GM21526 (cell line): Measurements from ENCODE around the gene PIK3CD.
"Not testable (repeated sequence)": the region's sequence is repeated elsewhere in the genome, so short reads cannot be mapped to it uniquely, and the experiment has no call there.

Source experiments
- ATAC-seq: cut with Tn5 transposase; IDR thresholded peaks from one replicate; pipeline ENCODE4 v1.9.1; 2021; ENCODE audit warnings: moderate library complexity; ENCODE audit not compliant: unreplicated experiment, low FRiP score

The PIK3CD gene

DNA sequence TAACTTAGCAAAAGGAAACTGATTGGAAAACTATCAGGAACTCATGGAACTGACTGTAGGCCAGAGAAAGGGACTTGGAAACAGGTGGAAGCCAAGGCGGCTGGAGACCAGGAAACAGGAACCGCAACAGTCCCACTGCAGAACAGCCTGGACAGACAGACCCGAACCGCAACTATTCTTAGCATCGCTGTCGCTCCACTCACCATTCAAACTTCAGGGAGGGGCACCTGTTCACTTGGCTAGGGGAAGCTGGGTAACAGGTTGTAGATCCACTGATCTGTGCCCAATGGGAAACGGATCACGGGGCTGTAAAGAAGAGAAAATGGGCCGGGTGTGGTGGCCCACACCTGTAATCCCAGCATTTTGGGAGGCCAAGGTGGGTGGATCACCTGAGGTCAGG, 110.3 kb downstream of the PIK3CD start:
- ATAC-seq: no peak

DNA sequence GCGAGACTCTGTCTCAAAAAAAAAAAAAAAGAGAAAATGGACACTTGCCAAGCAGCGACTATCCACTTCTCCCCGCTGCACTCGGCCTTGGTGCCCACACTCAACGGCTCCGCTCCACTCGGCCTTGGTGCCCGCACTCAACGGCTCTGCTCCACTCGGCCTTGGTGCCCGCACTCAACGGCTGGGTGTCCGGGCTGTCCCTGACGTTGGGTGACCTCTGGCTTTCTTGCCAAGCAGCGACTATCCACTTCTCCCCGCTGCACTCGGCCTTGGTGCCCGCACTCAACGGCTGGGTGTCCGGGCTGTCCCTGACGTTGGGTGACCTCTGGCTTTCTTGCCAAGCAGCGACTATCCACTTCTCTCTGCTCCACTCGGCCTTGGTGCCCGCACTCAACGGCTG, 110.9 kb downstream of the PIK3CD start:
- ATAC-seq: not testable (repeated sequence)

DNA sequence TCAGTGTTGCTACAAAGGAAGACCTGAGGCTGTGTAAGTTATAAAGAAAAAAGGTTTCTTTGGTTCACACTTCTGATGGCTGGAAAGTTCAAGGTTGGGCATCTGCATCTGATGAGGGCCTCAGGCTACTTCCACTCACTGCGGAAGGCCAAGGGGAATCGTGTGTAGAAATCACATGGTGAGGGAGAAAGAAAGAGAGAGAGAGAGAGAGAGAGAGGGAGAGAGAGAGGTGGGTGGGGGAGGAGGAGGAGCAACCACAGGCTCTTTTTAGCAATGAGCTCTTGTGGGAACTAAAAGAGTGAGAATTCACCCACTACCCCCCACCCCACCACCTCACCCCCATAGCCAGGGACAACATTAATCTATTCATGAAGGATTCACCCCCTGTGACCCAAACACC, 112.4 kb downstream of the PIK3CD start:
- no peak for ATAC-seq

DNA sequence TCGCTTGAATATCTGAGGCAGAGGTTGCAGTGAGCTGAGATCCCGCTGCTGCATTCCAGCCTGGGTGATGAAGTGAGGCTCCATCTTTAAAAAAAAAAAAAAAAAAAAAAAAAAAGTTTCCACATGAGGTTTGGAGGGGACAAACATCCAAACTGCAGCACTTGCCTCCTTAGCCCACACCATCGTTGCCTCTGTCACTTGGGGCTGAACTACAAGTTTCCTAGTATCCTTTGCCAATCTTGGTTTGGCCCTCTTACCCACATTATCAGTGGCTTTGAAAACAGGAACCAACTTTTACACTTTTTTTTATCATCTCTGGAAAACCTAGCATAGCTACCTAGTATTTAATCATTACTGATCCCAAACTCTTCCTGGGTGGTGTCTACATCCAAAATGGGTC, 113.0 kb downstream of the PIK3CD start:
- no peak for ATAC-seq

GRCh38 chr1:9766759-9767442, 115.4 kb downstream of the PIK3CD start:
- no peak for ATAC-seq

DNA sequence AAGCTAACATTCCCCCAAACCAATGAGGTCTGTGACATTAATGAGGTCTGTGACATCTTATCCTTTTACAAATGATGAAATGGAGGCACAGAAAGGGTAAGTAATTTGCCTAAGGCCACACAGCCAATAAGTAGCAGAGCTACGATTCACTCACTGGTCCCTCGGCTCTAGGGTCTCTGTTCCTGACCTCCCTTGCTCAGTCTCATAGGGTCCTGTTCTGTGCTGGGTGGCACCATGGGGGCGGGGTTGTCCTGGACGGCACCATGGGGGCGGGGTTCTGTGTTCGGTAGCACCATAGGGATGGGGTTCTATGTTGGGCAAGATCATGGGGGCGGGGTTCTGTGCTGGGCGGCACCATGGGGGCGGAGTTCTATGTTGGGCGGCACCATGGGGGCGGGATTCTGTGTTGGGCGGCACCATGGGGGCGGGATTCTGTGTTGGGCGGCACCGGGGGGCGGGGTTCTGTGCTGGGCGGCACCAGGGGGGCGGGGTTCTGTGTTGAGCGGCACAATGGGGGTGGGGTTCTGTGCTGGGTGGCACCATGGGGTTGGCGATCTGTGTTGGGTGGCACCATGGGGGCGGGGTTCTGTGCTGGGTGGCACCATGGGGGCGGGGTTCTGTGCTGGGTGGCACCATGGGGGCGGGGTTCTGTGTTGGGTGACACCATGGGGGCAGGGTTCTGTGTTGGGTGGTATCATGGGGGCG, 116.6 kb downstream of the PIK3CD start:
- no peak for ATAC-seq

GRCh38 chr1:9768983-9769382, 117.5 kb downstream of the PIK3CD start:
- no peak for ATAC-seq

- no peak for ATAC-seq
Measured at GRCh38 chr1:9770298-9770697, 118.8 kb downstream of the PIK3CD start.

- no peak for ATAC-seq
Measured at GRCh38 chr1:9774712-9775679, 123.5 kb downstream of the PIK3CD start.

- no peak for ATAC-seq
Measured at GRCh38 chr1:9776685-9777084, 125.2 kb downstream of the PIK3CD start.
